ENCODE results near the gene CRYL1. TPM values are rescaled to one million over a fixed set of nuclear protein-coding genes. Genes with fewer than 3 reads are reported as not detected.

The CRYL1 gene
- polyA plus RNA-seq, 3 donors: 35.0 to 70.2 (median 51.4) TPM

DNA sequence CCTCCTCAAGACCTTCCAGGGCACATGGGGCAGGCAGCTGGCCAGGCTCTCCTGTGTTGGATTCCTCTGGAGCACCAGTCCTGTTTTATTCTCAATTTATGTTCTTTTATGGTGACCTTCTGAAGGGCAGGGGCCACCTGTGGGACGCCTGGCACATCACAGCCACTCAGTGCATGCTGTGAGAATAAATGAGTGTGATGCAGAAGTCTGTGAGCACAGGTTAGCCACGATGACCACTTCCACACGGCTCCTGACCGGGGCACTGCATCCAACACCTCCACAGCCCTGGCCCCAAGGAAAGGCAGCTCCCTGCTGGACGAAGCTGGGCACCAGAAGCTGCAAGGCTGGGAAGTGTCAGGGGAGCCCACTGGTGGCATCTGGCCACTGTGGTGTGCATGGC is 122.8 kb downstream of the CRYL1 start:
- no peak for DNase-seq
- H3K36me3 Mint-ChIP-seq: peaks cover 0 to 8% of the 10 kb centered on the region in 2 donors
- H3K27ac Mint-ChIP-seq: no peak overlapping the region
- H3K4me3 Mint-ChIP-seq: no peak overlapping the region
- H3K9ac ChIP-seq (ENCODE audit: insufficient read depth, low read length, poor library complexity, severe bottlenecking): no peak overlapping the region
- no peaks in the 10 kb centered on the region for H3K4me1 ChIP-seq (ENCODE audit: control insufficient read depth in 1 of 2, insufficient read depth in 2 of 2, low read length in 2 of 2)
- H3K9me3 Mint-ChIP-seq: no peaks in the 10 kb centered on the region
- H4K20me1 ChIP-seq (ENCODE audit: insufficient read depth, low read length): no peaks in the 10 kb centered on the region
- no peaks in the 10 kb centered on the region for H3K79me2 ChIP-seq (ENCODE audit: insufficient read depth, low read length)
- TF ChIP-seq, protein P1, sequence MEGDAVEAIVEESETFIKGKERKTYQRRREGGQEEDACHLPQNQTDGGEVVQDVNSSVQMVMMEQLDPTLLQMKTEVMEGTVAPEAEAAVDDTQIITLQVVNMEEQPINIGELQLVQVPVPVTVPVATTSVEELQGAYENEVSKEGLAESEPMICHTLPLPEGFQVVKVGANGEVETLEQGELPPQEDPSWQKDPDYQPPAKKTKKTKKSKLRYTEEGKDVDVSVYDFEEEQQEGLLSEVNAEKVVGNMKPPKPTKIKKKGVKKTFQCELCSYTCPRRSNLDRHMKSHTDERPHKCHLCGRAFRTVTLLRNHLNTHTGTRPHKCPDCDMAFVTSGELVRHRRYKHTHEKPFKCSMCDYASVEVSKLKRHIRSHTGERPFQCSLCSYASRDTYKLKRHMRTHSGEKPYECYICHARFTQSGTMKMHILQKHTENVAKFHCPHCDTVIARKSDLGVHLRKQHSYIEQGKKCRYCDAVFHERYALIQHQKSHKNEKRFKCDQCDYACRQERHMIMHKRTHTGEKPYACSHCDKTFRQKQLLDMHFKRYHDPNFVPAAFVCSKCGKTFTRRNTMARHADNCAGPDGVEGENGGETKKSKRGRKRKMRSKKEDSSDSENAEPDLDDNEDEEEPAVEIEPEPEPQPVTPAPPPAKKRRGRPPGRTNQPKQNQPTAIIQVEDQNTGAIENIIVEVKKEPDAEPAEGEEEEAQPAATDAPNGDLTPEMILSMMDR (IDR thresholded peaks at IDR 0.05): no peak
- H3K27ac ChIP-seq (ENCODE audit: low read depth in 1 of 2, low read length in 2 of 2): no peak overlapping the region
- H3K27me3 Mint-ChIP-seq (ENCODE audit: low read depth in 3 of 3): peaks cover 0 to 5% (median 1%) of the 10 kb centered on the region in 3 donors
- no peak overlapping the region for H2AFZ ChIP-seq (ENCODE audit: insufficient read depth, low read depth, low read length, poor library complexity, severe bottlenecking)
- no peak overlapping the region for H3K4me3 ChIP-seq (replicated peaks in 1 of 3; ENCODE audit: low read depth in 2 of 3, low read length in 3 of 3)
- H3K4me2 ChIP-seq (replicated peaks; ENCODE audit: extremely low read depth, low read length, poor library complexity, severe bottlenecking): no peak overlapping the region
- H3K27me3 ChIP-seq (ENCODE audit: control insufficient read depth in 2 of 2, insufficient read depth in 2 of 2, low read length in 2 of 2): no peaks in the 10 kb centered on the region
- peaks cover 2% of the 10 kb centered on the region for H3K4me1 Mint-ChIP-seq
- peaks cover 0 to 16% of the 10 kb centered on the region in 2 donors for H3K36me3 ChIP-seq (replicated peaks in 1 of 2; ENCODE audit: control insufficient read depth in 1 of 2, insufficient read depth in 2 of 2, low read length in 2 of 2)
- H3K9me3 ChIP-seq (replicated peaks in 1 of 2; ENCODE audit: control insufficient read depth in 1 of 2, insufficient read depth in 1 of 2, low read length in 2 of 2): no peaks in the 10 kb centered on the region
- intact Hi-C loops (cut with micrococcal nuclease): no loop called here
- WGBS (ENCODE audit: insufficient coverage): 89% methylated on average over 3 of the region's 5 CpGs

DNA sequence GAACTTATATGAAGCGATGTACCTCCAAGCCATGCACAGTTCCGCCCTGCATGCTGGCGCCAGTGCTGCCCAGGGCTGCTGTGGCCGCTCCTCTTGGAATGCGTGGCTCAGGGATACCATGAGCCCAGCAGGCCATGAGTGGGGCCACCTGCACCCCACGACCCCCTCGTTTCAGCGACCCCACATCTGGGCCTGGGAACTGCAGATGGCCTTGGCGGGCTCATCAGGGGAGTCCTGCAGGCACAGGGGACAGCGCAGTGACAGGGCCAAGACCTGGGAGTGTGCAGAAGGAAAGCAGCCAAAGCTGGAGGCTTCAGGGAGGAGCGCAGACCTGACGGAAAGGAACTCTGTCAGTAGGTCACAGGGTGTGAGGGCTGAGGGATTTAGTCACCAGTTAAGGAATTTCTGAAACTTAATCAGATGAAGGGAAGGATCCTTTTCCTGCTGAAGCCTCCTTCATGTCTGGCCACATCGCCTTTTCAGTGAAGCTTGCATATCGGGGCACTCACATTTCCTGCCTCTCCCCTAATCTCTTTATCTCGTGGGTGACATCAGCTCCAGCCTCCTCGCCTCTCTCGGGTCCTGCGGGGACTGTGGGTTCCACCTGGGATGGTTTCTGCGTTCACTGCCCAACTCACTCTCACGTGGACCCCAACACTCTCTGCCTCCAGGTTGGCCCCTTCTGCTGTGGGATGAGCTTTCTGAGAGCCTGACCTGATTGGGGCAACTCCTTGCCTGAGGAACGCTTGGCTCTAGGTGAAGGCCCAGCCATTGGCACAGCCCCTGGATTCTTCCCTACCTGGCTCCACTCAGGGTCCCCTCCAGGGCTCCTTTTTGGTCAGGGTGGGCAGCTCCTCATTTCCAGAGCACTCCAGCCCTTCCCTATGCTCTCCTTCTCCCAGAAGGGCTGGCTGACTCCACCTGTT is 123.5 kb downstream of the CRYL1 start:
- Histone ChIP-seq H2AFZ (ENCODE audit: insufficient read depth, low read depth, low read length, poor library complexity, severe bottlenecking) (no peak overlapping the region), H3K4me2 (replicated peaks; ENCODE audit: extremely low read depth, low read length, poor library complexity, severe bottlenecking) (no peak overlapping the region), H3K79me2 (ENCODE audit: insufficient read depth, low read length) (no peaks in the 10 kb centered on the region), H3K9ac (ENCODE audit: insufficient read depth, low read length, poor library complexity, severe bottlenecking) (no peak overlapping the region), H3K4me1 (ENCODE audit: control insufficient read depth in 1 of 2, insufficient read depth in 2 of 2, low read length in 2 of 2) (no peaks in the 10 kb centered on the region), H4K20me1 (ENCODE audit: insufficient read depth, low read length) (no peaks in the 10 kb centered on the region), H3K27me3 (ENCODE audit: control insufficient read depth in 2 of 2, insufficient read depth in 2 of 2, low read length in 2 of 2) (no peaks in the 10 kb centered on the region), H3K9me3 (replicated peaks in 1 of 2; ENCODE audit: control insufficient read depth in 1 of 2, insufficient read depth in 1 of 2, low read length in 2 of 2) (no peaks in the 10 kb centered on the region), H3K4me3 (replicated peaks in 1 of 3; ENCODE audit: low read depth in 2 of 3, low read length in 3 of 3) (no peak overlapping the region), H3K27ac (ENCODE audit: low read depth in 1 of 2, low read length in 2 of 2) (no peak overlapping the region), H3K36me3 (replicated peaks in 1 of 2; ENCODE audit: control insufficient read depth in 1 of 2, insufficient read depth in 2 of 2, low read length in 2 of 2) (peaks cover 0 to 16% of the 10 kb centered on the region in 2 donors)
- TF ChIP-seq, protein P1 (IDR thresholded peaks at IDR 0.05): no peak
- H3K36me3 Mint-ChIP-seq: peaks cover 0 to 4% of the 10 kb centered on the region in 2 donors
- intact Hi-C loops (cut with micrococcal nuclease): no loop called here
- WGBS (ENCODE audit: insufficient coverage): 73% methylated on average over 21 of the region's 21 CpGs
- peaks cover 2% of the 10 kb centered on the region for H3K4me1 Mint-ChIP-seq
- DNase-seq: no peak
- H3K4me3 Mint-ChIP-seq: no peak overlapping the region
- no peaks in the 10 kb centered on the region for H3K9me3 Mint-ChIP-seq
- no peak overlapping the region for H3K27ac Mint-ChIP-seq
- H3K27me3 Mint-ChIP-seq (ENCODE audit: low read depth in 3 of 3): peaks cover 0 to 5% (median 0%) of the 10 kb centered on the region in 3 donors
